GM11168 (cell line): Measurements from ENCODE around the gene MACF1.
"Not testable (repeated sequence)": the region's sequence is repeated elsewhere in the genome, so short reads cannot be mapped to it uniquely, and the experiment has no call there.

ENCODE experiments used
- in situ Hi-C: fragments of 300-500 bp; cut with MboI; formaldehyde crosslinking; loops from one replicate; pipeline ENCODE4 v1.12.0; 2022; ENCODE audit warnings: low sequenced_read_pairs; ENCODE audit not compliant: unreplicated experiment

Gene MACF1

DNA sequence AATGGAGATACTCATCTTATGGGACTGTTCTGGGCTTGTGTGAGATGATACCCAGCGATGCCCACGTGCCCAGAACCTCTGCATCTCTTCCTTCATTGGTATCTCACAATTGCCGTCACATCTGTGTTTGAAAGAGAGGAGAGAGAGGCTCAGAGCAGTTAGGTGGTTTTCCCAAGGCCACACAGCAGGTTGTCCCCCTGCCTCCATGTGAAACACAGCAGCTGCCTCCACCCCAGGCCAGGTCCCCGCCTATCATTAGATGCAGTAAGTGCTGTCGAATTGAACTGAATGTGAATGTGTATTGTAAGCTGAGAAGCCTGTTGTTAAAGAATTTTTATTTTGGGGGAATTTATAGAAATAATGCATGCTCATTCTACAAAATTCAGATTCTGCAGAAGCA lies 292.0 kb downstream of the MACF1 start:
- in situ Hi-C loops, result loop anchor here (5.0 kb wide), 1 partner anchor 291 kb away; the partner anchor contains the start of gene BMP8B

DNA sequence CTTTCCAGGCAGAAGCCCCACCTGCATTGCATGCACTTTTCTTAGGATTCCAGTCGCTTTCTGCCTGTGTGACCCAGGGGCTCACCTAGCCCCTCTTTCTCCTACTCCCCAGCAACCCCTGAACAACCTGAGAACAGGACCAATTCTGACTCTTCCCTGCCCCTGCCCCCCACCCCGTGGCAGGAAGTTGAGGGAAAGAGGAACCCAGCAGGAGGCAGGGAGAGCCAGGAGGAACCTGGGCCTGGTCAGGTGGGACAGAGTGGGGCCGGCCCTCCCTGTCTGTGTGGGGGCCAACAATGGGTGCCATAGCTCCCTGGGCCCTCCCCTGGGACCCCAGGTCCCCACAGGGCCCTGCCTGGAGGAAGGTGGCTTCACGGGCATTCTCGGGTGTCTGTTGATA lies 293.1 kb downstream of the MACF1 start:
- in situ Hi-C loops, result loop anchor here (5.0 kb wide), 1 partner anchor 290 kb away; the partner anchor contains the start of gene BMP8B

DNA sequence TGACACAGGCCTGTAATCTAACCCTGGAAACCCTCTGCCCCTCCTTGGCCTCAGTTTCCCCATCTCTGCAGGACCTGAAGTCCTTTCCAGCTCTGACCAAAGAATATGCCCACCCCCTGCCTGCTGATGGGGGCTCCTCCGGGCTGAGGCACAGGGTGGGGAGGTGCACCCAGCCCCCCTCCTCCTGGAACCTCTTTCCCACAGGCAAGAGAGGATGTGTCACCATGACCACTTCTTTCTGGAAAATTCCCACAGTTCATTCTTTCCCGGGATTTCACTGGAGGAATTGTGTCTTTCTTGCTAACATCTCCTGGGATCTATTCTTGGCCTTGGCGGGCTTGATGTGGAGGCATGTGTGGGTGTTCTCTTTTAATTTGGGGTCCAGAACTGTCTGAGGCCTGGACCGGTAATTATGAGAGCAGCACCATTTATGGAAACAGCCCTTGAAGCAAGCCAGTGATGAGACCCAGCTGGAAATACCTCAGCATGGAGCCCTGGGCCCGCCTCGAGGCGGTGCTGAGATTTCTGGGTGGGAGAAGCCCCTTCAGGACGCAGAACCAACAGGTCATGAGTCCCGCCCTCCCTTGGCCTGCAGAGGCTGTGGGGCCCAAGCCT lies 293.7 kb downstream of the MACF1 start:
- in situ Hi-C loops, result loop anchor here (5.0 kb wide), 1 partner anchor 289 kb away; the partner anchor contains the start of gene BMP8B

DNA sequence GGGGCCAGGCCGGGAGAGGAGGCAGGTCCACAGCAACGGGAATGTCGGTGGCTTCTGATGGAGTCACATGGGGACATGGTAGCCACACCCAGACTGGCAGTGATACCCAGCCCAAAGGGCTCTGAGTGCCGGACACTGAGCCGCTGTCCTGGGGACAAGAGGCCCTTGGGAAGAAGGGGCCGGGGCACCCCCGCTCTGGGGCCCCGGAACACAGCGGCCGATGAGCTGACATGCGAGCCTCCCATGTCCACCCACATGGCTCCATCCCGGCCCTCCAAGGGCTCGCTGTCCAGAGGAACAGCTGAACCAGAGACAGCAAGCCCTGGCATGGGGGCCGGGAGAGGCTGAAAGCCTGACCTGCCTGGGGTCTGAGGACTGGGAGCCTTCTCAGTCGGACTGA lies 294.3 kb downstream of the MACF1 start:
- in situ Hi-C loops, result loop anchor here (5.0 kb wide), 1 partner anchor 288 kb away; the partner anchor contains the start of gene BMP8B

DNA sequence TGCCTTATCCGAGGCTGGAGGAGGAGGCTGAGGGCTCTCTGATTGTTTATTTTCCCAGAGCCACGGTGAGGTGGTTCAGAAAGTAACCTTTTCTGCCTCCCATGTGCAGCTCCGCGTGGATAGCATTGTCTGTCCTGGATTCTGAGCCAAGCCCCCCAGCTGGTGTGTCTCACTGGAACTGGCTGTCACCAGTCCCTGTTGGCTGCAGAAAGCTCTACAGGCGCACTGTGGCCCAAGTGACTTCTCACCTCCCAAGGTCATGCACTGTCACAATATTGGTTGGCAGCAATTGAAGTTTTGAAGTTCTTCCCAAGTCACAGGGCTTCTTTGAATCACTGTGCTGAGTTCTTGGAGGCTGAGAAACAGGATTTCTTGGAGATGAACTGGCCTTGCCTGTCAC lies 295.2 kb downstream of the MACF1 start:
- in situ Hi-C loops, result loop anchor here (5.0 kb wide), 1 partner anchor 288 kb away; the partner anchor contains the start of gene BMP8B

DNA sequence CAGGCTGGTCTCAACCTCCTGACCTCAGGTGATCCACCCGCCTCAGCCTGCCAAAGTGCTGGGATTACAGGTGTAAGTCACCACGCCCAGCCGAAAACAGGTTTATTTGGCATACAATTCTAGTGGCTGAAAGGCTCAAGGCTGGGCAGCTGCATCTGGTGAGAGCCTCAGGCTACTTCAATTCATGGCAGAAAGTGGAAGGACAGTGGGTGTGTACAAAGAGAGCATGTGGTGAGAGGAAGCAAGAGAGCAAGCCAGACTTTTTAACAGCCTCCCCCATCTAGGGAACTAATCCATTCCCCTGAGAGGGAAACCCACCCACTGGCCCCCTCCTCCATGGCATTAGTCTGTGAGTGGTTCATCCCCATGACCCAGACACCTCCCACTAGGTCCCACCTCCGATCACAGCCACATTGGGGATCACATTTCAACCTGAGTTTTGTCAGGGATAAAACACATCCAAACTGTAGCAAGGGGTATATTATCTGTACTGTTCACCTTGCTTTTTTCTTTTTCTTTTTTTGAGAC lies 296.4 kb downstream of the MACF1 start:
- in situ Hi-C loops, result no loop called here

DNA sequence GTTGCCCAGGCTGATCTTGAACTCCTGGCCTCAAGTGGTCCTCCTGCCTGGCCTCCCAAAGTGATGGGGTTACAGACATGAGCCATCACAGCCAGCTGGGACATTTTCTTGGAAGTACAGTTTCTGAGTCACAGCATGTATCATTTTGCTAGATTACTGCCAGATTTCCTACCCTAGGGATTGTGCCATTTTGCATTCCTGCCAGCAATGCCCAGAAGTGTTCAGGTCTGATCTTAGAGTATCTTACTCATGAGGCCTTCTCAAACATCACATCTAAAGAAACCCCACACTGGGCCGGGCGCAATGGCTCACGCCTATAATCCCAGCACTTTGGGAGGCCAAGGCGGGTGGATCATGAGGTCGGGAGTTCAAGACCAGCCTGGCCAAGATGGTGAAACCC lies 297.2 kb downstream of the MACF1 start:
- in situ Hi-C loops, result no loop called here

DNA sequence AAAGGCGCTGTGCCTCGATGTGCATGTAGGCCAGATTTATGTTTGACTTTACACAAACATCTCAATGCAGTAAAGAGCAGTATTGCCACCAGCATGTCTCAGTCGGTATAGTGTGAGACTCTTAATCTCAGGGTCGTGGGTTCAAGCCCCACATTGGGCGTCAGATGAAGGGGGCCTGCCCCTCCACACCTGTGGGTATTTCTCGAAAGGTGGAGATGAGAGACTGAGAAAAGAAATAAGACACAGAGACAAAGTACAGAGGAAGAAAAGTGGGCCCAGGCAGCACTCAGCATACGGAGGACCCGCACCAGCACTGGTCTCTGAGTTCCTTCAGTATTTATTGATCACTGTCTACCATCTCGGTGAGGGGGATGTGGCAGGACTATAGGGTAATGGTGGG lies 299.9 kb downstream of the MACF1 start:
- in situ Hi-C loops, result not testable (repeated sequence)

DNA sequence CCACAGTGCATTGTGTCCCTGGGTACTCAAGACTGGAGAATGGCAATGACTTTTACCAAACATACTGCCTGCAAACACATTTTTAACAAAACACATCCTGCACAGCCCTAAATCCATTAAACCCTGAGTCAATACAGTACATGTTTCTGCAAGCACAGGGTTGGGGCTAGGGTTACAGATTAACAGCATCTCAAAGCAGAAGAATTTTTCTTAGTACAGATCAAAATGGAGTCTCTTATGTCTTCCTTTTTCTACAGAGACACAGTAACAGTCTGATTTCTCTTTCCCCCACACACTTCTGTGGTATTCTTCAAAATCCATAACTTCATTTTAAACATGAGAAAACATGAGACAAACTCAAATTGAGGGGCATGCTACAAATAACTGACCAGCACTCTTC lies 300.8 kb downstream of the MACF1 start:
- in situ Hi-C loops, result no loop called here

DNA sequence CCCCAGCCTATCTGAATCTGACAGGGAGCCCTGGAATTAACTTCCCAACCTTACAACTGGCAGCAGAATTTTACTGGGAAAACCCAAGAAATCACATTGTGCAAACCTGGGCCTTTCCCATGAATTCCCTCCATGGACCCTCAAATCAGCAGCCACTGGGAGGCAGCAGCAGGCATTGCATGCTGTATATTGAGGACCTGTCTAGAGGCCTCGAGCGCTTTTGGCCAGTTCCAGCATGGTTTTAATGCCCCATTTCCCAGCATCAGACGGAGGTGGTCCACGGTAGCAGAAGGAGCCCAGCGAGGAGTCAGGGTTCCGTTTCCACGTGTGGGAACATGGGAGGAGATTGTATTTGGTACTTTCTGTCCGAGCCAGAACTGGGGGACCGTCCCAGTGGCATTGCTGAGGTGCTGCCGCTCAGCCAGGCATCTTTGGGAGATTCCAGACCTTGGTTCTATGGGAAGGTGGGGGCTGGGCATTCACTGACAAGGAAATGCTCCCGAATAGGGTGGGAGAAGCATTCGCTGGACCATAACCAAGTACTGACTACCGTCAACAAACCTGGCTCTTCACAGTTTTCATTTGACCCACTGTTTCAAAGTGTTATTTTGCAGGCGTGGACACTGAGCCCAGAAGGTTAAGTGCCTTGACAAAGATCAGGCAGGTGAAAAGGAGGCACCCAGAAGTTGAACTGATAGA lies 302.9 kb downstream of the MACF1 start:
- in situ Hi-C loops, result no loop called here

DNA sequence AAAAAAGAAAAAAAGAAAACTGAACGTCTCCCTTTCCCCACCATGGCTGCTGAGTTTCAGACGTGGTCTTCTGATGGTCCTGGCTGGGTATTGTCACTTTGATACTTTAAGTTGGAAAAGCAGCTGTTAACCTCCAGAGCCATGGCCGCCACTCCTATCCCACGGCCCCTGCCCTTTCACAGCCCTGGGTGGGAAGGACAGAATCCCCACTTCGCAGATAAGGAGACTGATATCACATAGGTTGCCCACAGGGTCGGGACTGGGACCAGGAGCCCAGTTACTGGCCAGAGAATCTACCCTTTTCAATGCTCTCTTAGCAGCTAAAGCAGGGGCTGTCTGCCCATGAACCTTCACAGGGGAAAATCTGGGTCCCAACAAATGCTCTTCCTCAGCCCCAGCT lies 303.8 kb downstream of the MACF1 start:
- in situ Hi-C loops, result no loop called here

DNA sequence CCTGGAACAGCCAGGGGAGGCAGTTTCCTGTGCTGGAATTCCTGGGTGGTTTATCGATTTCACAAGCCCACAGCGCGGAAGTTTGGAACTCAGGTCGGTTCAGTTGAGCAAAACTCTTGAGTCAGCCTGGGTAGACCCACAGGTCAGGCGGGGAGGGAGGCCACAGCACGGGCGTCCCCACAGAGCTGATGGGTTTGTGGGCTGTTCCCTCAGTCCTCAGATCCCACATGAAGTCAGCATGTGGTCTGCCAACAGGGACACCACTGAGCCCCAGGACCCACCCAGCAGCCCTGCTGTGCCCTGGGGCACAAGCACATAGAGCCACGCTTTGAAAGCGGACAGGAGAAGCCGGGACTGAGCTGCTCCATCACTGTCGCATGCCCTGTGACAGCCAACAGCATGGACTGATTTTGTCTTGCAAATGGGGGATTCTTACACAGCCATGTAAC lies 304.4 kb downstream of the MACF1 start:
- in situ Hi-C loops, result no loop called here

DNA sequence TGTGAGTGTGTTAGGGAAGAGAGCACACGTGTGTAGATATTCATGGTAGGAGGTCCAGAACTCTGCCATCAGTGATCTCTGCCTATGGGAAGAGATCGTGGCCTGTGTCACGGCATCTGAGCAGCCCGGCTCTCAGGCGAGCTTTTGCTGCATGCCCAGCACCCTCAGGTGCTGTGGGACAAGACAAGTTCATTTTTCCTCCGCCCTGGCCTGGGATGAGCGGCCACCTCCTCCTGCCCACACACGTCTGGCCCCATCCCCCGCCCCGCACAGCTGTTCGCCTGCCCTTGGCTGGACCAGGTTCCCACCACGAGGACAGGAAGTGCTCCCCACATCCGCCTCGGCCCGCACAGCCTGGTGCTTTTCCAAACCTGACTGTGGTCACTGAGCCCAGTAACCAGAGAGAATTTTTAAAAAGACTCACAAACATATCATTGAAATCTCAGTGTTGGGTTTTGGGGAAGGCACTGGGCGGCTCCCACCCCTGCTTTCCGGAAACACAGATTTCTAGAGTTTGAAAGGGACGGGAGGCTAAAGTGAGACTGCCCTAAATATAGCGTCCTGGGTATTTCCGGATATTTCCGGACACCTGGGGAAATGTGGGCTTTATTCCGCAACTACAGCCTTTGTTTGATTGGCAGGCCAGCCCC lies 305.0 kb downstream of the MACF1 start:
- in situ Hi-C loops, result no loop called here

DNA sequence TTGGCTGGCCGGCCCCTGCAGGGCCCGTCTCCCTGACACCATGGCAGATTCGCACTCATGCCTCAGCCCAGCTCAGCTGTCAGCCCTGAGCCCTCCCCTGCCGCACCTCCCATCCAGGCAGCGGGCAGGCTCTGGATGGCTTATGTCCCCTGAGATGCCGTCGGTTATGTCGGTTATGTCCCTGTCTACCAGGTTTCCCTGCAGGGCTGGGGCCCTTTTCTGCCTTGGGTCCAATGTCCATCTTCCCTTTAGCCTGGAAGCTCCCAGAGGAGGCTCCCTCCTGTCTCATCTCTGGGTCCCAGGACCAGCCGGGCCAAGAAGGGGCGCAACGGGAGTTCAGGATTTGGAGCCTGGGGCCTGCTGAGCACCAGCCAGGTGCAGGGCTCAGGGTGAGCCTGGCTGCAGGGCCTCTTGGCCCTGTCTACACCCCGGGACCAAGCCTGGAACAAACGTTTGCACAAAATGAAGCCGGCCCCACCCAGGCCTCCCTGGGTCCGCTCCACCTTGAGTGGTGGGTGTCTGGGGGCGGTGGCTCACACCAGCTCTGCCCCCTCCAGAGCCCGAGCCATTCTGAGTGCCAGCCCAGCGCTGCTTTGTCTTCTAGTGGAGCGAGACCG lies 306.2 kb downstream of the MACF1 start:
- in situ Hi-C loops, result not testable (repeated sequence)

DNA sequence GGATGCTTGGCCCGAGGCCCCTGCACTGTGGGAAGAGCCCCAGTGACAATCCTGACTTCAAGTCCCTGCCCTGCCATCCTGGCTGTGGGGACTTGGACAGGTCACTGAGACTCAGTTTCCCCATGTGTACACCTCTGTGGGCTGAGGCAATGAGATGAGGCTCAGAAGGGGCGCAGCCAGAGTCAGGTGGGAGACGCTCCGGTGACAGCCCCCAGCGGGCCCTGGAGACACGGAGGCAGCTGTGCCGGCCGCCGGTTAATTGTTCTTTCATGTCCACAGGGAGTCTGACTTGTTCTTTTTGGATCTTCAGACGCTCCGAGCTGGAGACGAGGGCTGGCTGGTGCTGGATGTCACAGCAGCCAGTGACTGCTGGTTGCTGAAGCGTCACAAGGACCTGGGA lies 307.0 kb downstream of the MACF1 start:
- in situ Hi-C loops, result not testable (repeated sequence)

DNA sequence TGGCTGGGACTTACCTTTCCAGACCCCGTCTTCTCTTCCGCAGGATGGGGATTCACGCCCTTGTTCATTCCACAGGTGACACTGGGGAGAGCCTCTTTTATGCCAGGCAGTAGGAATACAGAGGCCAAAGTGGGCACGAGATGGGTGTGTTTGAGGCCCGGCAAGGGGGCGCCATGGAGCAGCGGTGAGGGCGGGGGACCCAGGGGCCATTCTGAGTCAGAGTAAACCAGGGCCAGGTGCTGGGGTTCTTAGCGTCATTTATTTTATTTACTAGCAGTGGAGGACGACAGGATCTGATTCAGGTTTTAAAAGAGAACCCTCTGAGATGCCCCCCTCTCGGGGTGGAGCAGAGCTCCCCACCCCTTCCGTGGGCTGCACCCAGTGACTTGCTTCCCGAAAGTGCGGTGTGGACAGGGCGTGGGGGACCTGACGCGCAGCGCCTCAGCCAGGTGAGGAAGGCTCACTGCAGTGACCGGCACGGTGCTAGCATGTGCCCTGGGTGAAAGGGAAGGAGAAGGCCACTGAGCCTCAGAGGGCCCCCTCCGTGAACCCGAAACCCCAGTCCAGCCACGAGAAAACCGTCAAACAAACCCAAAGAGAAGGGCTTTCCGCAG lies 307.8 kb downstream of the MACF1 start:
- in situ Hi-C loops, result not testable (repeated sequence)

DNA sequence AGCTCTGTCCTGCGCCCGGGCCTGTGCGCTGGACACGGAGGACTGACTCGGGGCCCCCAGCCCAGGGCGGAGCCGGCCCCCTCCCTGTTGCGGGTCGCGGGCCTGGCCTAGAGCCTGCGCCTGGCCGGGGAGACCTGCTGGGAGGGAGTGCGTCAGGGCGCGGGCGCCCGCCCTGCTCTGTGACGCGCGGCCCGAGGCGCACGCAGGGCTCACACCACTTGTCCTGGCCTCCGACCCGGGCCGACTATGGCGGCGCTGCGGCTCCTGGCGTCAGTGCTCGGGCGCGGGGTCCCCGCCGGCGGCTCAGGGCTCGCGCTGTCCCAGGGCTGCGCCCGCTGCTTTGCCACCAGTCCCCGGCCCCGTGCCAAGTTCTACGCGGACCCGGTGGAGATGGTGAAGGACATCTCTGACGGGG lies 310.2 kb downstream of the MACF1 start:
- in situ Hi-C loops, result loop anchor here (5.0 kb wide), 1 partner anchor 253 kb away; no protein-coding TSS in a partner anchor

DNA sequence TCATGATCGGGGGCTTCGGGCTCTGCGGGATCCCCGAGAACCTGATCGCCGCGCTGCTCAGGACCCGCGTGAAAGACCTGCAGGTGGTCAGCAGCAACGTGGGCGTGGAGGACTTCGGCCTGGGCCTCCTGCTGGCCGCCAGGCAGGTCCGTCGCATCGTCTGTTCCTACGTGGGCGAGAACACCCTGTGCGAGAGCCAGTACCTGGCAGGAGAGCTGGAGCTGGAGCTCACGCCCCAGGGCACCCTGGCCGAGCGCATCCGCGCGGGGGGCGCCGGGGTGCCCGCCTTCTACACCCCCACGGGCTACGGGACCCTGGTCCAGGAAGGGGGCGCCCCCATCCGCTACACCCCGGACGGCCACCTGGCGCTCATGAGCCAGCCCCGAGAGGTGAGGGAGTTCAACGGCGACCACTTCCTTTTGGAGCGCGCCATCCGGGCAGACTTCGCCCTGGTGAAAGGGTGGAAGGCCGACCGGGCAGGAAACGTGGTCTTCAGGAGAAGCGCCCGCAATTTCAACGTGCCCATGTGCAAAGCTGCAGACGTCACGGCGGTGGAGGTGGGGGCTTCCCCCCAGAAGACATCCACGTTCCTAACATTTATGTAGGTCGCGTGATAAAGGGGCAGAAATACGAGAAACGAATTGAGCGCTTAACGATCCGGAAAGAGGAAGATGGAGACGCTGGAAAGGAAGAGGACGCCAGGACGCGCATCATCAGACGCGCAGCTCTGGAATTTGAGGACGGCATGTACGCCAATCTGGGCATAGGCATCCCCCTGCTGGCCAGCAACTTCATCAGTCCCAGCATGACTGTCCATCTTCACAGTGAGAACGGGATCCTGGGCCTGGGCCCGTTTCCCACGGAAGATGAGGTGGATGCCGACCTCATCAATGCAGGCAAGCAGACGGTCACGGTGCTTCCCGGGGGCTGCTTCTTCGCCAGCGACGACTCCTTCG lies 310.9 kb downstream of the MACF1 start:
- in situ Hi-C loops, result loop anchor here (5.0 kb wide), 1 partner anchor 252 kb away; no protein-coding TSS in a partner anchor

DNA sequence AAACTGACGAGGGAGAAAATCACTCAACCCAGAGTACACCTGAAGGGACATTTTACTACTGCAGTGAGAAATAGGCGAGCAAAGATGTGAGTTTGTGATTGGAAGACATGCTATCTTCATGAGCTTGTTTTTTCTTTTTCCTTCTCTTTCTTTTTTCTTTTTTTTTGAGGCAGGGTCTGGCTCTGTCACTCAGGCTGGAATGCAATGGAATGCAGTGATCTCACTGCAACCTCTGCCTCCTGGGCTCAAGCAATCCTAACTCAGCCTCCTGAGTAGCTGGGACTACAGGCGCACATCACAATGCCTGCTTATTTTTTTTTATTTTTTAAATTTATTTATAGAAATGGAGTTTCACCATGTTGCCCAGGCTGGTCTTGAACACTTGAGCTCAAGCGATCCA lies 312.3 kb downstream of the MACF1 start:
- in situ Hi-C loops, result loop anchor here (5.0 kb wide), 1 partner anchor 250 kb away; no protein-coding TSS in a partner anchor
